AG04450 (cell line): ENCODE results near the gene FIGNL1. TPM values are rescaled to one million over a fixed set of nuclear protein-coding genes. Genes with fewer than 3 reads are reported as not detected.

Experiments
- CTCF ChIA-PET: fragments of 300-600, 350-600 bp; formaldehyde crosslinking; extraction: SDS; loops from one replicate; lab custom pipeline; 2022; ENCODE audit warnings: antibody characterized with exemption, inconsistent platforms; lab: Charles Lee
- POLR2A ChIA-PET: fragments of 350-600 bp; formaldehyde crosslinking; extraction: SDS; loops from one replicate; lab custom pipeline; 2021; ENCODE audit warnings: antibody characterized with exemption, inconsistent platforms; lab: Yijun Ruan, JAX
- DNase-seq: peaks from one replicate; pipeline ENCODE4 v3.0.0-alpha.2; 2011; ENCODE audit warnings: low read depth, low spot score
- H3K27ac ChIP-seq: one replicate; pipeline ENCODE4 v1.5.1; 2012; ENCODE audit warnings: low read depth, low read length, control low read depth
- H3K27me3 ChIP-seq: one replicate; pipeline ENCODE4 v1.6.0; 2012; ENCODE audit warnings: low read length; ENCODE audit not compliant: control insufficient read depth, insufficient read depth
- H3K4me3 ChIP-seq: 2 replicates; pipeline ENCODE4 v1.5.1; 2011; ENCODE audit warnings: mild to moderate bottlenecking, low read depth, low read length, control low read depth
- H3K9me3 ChIP-seq: 2 replicates; pipeline ENCODE4 v1.5.1; 2012; ENCODE audit warnings: low read length; ENCODE audit not compliant: control insufficient read depth, insufficient read depth
- polyA plus RNA-seq: library from polyadenylated mRNA; depleted of rRNA; stranded (reverse); fragments of >200 nt; gene quantifications from 2 replicates; pipeline ENCODE4 v1.2.3, GENCODE V29; 2011
- TF ChIP-seq, protein P1 (sequence below): IDR thresholded peaks from 2 replicates; pipeline ENCODE4 v1.5.1; 2011; ENCODE audit warnings: low read depth, low read length, control low read depth, inconsistent platforms

Gene FIGNL1
- polyA plus RNA-seq, 1 experiment, result 9.5 TPM

DNA sequence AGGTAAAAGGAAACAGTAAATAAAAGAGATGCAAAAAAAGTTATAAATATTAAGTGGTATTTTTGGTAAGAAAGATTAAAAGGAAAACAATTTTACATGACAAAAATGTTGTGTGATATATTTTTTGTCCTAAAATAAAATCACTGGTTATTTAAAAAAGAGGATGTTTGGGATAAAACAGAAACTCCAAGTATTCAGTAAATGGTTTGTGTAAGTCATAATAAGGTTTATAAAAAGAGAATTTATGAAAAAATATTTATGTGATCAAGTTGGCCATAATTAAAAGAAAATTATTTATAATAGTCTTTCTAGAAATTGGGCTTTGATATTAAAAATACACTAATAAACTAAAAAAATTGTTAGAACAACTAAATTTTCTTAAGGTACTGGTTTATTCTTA lies 38.2 kb upstream of the FIGNL1 start:
- ChIA-PET CTCF (interaction anchor here (1.4 to 1.5 kb wide), 2 partner anchors 70 to 673 kb away, joined by 4 read pairs; no protein-coding TSS in a partner anchor), POLR2A (no interaction called here)
- Histone ChIP-seq H3K27me3 (no peaks in the 10 kb centered on the region), H3K4me3 (no peak overlapping the region), H3K9me3 (no peaks in the 10 kb centered on the region; the same call in 1 of the 2 replicates), H3K27ac (no peak overlapping the region)
- TF ChIP-seq, protein P1, sequence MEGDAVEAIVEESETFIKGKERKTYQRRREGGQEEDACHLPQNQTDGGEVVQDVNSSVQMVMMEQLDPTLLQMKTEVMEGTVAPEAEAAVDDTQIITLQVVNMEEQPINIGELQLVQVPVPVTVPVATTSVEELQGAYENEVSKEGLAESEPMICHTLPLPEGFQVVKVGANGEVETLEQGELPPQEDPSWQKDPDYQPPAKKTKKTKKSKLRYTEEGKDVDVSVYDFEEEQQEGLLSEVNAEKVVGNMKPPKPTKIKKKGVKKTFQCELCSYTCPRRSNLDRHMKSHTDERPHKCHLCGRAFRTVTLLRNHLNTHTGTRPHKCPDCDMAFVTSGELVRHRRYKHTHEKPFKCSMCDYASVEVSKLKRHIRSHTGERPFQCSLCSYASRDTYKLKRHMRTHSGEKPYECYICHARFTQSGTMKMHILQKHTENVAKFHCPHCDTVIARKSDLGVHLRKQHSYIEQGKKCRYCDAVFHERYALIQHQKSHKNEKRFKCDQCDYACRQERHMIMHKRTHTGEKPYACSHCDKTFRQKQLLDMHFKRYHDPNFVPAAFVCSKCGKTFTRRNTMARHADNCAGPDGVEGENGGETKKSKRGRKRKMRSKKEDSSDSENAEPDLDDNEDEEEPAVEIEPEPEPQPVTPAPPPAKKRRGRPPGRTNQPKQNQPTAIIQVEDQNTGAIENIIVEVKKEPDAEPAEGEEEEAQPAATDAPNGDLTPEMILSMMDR, result no peak
- no peak for DNase-seq

DNA sequence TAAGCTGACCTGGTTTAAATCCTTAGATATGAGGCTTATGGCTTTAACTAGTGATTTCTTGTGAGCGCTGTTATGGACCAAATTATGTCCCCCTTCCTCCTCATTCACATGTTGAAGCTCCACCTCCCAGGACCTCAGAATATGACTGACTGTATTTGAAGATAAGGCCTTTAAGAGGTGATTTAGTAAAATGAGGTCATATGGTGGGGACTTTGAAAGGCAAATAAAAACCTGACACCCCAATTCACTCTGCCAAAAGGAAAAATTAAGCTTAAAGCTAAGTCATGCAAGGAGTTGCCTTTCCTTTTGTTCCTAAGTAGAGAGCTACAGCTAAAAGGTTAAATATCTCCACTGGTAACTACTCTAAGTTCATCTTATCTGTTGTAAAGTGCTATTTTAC lies 36.4 kb upstream of the FIGNL1 start:
- H3K27me3 ChIP-seq, result no peaks in the 10 kb centered on the region
- H3K4me3 ChIP-seq, result no peak overlapping the region
- TF ChIP-seq, protein P1, result no peak
- POLR2A ChIA-PET, result no interaction called here
- no peaks in the 10 kb centered on the region for H3K9me3 ChIP-seq
- CTCF ChIA-PET, result interaction anchor here (0.6 to 1.9 kb wide), 2 partner anchors 19 to 655 kb away, joined by 3 to 10 read pairs; no protein-coding TSS in a partner anchor
- DNase-seq, result no peak
- H3K27ac ChIP-seq, result no peak overlapping the region

DNA sequence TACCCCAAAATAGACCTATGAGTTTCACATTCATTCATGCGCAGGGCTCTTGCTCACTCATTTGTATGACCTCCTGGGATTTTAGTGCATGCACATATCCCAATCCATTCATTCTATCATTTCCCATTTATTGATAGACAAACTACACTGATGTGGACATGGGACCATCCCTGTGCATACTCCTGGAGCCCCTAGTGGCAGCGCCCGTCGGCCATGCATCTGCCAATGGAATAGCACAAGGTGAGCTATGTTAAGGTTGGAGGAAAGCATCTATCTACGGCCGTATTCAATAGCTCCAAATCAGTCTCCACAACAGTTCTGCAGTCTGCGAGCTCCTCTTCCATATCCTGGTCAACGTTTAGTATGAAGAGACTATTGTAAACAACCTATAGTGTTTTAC lies 31.7 kb upstream of the FIGNL1 start:
- H3K27me3 ChIP-seq, result peaks cover 4% of the 10 kb centered on the region
- TF ChIP-seq, protein P1, result no peak
- no peak overlapping the region for H3K4me3 ChIP-seq
- POLR2A ChIA-PET, result no interaction called here
- H3K27ac ChIP-seq, result no peak overlapping the region
- CTCF ChIA-PET, result interaction anchor here (1.4 to 2.1 kb wide), 2 partner anchors 13 to 660 kb away, joined by 6 to 8 read pairs; no protein-coding TSS in a partner anchor
- DNase-seq, result no peak
- no peaks in the 10 kb centered on the region for H3K9me3 ChIP-seq

DNA sequence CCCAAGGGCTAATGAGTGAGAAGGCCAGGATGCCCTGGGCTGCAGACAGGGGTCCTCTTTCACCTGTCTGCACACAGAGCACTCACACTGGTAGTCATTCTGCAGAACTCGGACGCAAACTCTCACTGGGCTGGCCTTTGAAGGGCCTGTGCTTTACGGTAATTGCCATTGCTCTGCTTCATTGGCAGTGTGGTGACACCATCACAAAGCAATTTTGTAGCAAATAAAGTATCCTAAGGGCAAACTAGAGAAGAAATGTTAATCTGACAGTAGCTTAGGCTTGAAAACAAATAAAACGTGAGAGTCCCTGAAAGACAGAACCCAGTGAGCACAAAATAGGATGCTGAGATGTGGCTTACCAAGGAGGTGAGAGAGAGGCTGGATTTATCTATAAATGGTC lies 30.6 kb upstream of the FIGNL1 start:
- TF ChIP-seq, protein P1, result no peak
- Histone ChIP-seq H3K27ac (no peak overlapping the region), H3K27me3 (peaks cover 4% of the 10 kb centered on the region), H3K4me3 (no peak overlapping the region), H3K9me3 (no peaks in the 10 kb centered on the region)
- CTCF ChIA-PET, result interaction anchor here (1.4 to 2.1 kb wide), 2 partner anchors 12 to 661 kb away, joined by 6 to 8 read pairs; no protein-coding TSS in a partner anchor
- no peak for DNase-seq
- POLR2A ChIA-PET, result no interaction called here

DNA sequence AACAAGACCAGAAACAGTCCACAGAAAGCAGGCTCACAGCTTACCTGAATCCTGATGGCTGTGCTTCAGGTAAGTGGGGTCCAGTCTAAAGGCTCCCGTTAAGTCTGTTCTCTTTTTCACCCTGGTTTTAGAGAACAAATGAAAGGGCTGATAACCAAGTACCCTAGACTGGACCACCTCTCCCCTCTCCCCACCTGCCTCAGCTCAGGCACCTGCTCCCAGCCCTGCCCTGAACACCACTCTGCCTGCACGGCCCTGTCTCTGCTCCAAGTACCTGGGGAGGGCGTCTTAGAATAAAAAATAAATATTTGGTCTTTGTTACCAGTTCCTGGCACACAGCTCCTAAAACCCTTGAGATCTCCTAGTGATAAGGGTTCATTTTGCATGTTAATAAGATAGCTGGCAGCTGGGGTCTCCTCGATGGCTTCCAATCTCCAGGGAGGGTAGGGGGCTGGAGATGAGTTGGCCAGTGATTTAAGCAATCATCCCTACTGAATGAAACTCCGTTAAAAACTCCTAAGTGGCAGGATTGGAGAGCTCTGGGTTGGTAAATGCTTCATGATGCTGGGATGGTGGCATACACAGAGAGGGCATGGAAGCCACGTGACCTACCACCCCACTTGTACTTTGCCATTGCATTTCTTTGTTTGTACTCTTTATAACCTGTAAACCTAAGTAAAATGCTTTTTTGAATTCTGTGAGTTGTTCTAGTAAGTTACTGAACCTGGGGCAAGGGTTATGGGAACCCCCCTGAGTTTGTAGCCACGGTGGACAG lies 29.8 kb upstream of the FIGNL1 start:
- DNase-seq, result no peak
- ChIA-PET CTCF (interaction anchor here (2.1 kb wide), 1 partner anchor 11 kb away, joined by 8 read pairs; no protein-coding TSS in a partner anchor), POLR2A (no interaction called here)
- Histone ChIP-seq H3K27ac (no peak overlapping the region), H3K27me3 (peaks cover 8% of the 10 kb centered on the region), H3K9me3 (no peaks in the 10 kb centered on the region), H3K4me3 (no peak overlapping the region)
- TF ChIP-seq, protein P1, result no peak
